Measurements from ENCODE around the gene NUFIP2.
"Not testable (repeated sequence)": the region's sequence is repeated elsewhere in the genome, so short reads cannot be mapped to it uniquely, and the experiment has no call there.

Gene NUFIP2, protein sequence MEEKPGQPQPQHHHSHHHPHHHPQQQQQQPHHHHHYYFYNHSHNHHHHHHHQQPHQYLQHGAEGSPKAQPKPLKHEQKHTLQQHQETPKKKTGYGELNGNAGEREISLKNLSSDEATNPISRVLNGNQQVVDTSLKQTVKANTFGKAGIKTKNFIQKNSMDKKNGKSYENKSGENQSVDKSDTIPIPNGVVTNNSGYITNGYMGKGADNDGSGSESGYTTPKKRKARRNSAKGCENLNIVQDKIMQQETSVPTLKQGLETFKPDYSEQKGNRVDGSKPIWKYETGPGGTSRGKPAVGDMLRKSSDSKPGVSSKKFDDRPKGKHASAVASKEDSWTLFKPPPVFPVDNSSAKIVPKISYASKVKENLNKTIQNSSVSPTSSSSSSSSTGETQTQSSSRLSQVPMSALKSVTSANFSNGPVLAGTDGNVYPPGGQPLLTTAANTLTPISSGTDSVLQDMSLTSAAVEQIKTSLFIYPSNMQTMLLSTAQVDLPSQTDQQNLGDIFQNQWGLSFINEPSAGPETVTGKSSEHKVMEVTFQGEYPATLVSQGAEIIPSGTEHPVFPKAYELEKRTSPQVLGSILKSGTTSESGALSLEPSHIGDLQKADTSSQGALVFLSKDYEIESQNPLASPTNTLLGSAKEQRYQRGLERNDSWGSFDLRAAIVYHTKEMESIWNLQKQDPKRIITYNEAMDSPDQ

DNA sequence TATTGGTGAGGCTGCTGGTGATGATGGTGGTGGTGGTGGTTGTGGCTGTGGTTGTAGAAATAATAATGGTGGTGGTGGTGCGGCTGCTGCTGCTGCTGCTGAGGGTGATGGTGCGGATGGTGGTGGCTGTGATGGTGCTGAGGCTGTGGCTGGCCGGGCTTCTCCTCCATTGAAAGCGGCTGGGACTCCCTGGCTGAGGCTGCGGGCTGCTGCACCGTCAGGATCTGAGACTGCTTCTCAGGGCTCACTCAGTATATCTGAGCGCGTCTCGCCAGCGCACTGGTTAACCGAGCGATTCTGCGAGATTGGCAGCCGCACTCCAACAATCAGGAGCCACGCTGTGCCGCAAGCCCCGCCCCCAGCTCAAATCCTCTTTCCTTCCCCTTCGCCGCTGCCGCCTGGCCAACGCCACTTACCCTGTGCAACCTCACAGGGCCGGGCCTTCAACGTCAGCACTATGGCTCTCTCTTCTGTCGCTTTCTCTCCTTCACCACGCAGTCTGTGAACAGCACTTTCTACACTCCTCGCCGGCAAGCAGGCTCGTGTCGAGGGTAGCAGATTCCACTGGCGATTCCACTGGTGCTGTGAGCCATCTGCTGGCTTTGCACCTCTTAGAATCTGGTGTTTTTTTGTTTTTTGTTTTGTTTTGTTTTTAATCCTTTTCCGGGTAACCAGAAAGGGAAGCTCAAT is at the start of gene NUFIP2:
Gene NUFIP2 (minus strand): TSS at position 259 of the 690 bp plus-strand sequence. CDS start 89 bp downstream, at position 170.
- peak; percentile 89 to 100 (median 99) for DNase-seq

DNA sequence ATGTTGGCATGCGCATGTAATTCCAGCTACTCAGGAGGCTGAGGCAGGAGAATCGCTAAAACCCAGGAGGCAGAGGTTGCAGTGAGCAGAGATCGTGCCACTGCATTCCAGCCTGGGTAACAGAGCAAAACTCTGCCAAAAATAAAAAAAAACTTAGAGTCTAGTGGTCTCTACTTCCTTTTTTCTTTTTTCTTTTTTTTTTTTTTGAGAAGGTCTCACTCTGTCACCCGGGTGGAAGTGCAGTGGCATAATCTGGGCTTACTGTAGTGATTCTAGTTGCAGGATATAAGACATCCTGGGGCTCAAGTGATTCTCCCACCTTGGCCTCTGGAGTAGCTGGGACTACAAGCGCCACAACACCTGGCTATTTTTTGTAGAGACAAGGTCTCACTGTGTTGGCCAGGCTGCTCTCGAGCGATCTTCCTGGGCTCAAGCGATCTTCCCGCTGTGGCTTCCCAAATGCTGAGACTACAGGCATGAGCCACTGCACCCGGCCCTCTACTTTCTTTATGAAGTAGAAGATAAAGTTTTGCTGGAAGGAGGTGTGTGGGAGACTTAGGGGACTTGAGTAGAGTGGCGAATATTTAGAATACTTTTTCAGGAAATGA is 48.3 kb upstream of the NUFIP2 start:
- no peak for DNase-seq

DNA sequence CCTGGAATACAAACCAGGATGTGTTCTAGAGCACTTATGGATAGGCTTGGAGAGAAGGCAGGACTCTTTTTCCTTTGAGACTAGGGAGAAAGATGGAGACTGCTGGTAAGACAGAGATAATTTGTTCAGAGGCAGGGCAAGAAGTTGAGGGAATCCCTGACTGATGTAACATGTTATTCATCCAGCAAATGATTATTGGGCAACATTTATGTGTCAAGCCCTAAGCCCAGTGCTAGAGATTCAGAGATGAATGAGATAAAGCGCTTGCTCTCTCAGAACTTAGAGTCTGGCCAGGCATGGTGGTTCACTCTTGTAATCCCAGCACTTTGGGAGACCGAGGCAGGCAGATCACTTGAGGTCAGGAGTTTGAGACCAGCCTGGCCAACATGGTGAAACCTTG is 47.8 kb upstream of the NUFIP2 start:
- DNase-seq: no peak

DNA sequence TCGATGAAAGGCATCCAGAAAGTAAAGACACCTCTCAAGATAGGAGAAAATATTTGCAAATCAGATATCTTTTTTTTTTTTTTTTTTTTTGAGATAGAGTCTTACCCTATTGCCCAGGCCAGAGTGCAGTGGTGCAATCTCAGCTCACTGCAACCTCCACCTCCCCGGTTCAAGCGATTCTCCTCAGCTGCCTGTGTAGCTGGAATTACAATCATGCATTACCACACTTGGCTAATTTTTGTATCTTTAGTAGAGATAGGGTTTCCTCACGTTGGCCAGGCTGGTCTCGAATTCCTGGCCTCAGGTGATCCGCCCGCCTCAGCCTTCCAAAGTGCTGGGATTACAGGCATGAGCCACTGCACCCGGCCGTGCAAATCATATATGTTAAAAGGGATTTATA is 45.1 kb upstream of the NUFIP2 start:
- not testable (repeated sequence) for DNase-seq

DNA sequence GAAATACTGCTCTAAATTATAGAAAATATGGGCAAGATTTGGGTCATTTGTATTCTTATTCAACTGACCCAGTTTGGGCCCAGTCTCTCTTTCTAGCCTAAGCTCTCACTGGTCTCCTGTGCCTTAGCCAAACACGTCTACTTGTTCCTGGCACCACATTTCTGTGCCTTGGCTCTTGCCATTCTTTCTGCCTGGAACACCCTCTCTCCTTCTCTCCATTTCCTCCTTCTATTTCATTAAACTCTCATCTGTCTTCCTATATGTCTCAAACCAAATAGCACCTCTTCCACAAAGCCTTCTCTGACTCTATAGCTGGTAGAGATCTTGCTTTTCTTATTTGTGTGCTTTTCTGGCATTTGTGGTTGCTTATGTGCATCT is 37.7 kb upstream of the NUFIP2 start:
- peak in 19 of 58 donors; percentile 1 to 37 (median 8) for DNase-seq

DNA sequence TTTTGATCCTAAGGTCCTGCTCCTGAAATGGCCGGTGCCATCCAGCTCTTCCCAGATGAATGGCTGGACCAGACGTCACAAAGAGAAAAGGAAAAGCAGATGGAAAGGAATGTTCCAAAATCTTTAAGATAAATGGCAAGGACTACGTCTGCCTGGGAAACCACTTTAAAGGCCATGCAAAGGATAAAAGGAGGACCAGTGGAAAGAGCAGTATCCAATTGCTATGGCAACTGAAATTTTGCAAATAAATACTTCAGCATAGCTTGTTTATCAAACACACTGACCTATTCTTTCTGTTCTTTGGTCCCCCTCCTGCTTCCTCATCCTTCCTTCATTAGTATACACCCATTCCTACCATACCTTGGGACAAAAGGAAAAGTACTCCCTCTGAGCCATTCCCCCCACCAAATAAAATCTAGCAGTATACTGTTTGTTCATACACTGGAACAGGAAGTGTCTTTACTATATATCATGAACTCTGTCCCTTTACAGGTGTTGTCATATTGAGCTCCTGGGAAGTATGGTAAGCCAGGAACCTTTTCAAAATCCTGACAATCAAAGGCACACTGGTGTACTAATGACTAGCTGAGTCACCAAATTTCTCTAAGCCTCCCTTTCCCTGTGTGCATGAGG is 37.2 kb upstream of the NUFIP2 start:
- DNase-seq: no peak

DNA sequence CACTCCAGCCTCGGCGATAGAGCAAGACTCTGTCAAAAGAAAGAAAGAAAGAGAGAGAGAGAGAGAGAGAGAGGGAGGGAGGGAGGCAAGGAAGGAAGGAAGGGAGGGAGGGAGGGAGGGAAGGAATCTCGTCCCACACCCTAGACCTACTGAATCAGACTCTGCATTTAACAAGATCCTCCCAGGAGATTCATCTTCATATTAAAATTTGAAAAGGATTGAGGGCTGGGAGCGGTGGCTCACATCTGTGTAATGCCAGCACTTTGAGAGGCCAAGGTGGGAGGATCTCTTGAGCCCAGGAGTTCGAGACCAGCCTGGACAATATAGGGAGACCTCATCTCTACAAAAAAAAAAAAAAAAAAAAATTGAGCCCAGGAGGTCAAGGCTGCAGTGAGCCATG is 33.5 kb upstream of the NUFIP2 start:
- DNase-seq: no peak

DNA sequence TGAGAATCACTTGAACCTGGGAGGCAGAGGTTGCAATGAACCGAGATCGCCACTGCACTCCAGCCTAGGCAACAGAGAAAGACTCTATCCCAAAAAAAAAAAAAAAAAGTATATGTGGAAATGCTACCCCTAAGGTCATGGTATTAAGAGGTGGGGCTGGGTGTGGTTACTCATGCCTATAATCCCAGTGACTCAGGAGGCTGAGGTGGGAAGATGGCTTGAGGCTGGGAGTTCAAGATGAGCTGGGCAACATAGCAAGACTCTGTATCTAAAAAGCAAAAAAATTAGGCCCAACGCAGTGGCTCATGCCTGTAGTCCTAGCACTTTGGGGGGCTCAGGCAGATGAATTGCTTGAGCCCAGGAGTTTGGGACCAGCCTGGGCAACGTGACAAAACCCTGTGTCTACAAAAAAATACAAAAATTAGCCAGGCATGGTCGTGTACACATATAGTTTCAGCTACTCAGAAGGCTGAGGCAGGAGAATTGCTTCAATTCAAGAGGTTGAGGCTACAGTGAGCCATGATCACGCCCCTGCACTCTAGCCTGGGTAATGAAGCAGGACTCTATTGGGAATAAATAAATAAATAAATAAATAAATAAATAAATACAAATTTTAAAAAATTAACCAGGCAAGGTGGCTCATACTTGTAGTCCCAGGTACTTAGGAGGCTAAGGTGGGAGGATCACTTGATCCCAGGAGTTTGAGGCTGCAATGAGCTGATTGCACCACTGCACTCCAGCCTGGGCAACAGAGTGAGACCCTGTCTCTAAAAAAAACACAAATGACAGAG is 32.3 kb upstream of the NUFIP2 start:
- DNase-seq: no peak

DNA sequence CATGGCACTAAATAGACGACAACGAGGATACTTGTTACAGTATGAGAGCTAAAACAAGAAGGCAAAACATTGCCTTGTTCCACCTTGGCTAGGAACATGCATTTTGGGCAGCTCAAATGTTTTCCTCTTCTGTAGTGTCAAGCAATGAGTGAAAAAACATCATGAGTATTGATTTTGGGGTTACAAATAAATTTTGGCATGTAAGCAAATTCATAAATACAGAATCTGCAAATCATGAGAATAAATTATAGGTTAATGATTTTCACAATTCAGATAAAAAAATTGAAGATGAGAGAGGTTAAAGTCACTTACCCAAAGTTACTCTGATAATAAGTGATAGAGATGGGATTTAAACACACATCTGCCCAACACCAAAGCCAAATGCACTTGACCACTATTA is 28.4 kb upstream of the NUFIP2 start:
- DNase-seq: no peak

DNA sequence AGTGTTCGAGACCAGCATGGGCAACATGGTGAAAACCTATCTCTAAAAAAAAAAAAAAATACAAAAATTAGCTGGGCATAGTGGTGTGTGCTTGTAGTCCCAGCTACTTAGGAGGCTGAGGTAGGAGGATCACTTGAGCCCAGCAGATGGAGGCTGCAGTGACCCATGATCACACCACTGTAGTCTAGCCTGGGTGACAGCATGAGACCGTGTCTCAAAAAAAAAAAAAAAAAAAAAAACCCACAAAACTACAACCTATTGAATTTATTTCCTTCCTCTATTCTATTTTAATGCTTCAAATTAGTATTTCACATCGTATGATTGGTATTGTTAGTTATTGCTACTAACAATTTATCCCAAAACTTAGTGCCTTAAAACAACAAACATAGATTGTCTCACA is 9.4 kb upstream of the NUFIP2 start:
- no peak for DNase-seq

DNA sequence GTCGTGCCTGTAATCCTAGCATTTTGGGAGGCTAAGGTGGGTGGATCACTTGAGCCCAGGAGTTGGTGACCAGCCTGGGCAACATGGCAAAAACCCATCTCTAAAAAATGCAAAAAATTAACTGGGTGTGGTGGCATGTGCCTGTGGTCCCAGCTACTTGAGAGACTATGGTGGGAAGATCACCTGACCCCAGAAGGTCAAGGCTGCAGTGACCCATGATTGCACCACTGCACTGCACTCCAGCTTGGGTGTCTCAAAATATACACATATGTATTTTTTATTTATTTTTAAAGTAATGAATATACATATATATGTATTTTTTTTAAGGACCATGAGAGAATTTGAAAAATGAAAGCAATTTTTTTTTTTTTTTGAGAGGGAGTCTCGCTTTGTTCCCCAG is 5.1 kb upstream of the NUFIP2 start:
- no peak for DNase-seq

DNA sequence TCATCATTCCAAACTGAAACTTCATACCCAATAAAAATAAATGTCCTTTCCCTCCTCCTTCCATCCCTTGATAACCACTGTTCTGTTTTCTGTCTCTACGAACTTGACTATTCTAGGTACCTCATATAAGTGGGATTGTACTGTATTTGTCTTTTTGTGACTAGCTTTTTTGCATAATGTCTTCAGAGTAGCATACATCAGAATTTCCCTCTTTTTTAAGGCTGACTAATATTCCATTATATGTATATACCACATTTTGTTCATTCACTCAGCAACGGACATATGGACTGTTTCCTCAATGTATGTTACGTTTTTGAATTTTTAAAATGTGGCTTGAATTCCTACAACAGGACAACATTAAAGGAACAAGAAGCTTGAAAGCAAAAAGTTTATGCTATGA is 1.5 kb upstream of the NUFIP2 start:
- no peak for DNase-seq

DNA sequence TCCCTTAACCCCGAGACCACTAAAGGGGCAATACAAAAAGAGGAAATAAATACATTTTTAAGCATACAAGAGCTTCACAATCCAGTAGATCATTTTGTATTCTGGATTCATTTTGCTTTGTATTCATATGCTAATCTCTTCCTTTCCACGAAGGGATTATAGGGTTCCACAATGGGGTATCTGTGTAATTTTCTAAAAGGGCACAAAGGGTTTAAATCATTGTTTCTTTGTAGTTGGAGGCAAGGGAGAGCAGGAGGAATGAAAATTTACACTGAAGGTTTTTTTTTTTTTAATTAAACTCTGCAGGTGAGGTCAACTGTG is 592 bp upstream of the NUFIP2 start:
- no peak for DNase-seq

DNA sequence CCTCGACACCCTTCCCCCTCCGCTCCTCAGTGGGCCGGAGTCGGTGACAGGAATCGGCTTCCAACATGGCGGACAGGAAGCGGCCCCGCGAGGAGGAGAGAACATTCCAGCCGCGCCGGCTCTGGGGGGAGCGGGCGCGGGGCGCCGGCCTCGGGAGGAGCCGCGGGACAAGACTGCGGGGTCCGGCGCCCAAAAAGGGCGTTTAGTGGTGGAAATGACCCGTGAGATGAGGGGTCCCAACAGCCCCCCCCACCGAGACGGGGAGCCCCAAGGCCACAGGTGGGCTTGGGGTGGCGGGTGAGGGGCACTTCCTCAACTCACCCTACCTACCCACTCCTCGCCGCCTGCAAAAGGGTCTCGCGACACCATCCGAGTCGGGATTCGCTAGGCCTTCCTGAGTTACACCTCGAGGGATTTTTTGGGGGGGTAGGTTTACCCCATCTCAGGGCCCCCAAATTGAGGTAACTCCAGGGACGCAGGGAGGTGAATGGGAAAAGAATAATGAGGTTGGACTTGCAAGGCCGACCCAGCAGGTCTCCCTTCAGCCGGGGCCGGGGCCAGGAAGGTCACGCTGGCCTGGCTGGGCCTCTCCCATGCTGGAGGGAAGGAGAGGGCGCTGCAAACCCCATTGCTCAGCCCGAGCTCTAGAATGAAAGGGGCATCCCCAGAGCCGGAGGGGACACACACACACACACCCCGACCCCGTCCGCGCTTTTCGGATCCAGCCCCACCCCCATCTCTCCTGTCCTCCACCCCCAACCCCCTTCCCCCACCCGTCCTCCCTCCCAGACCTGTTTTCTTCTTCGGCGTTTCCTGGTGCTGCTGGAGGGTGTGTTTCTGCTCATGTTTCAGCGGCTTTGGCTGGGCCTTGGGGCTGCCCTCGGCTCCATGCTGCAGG is 707 bp downstream of the NUFIP2 start:
- peak in 50 of 58 donors; percentile 1 to 76 (median 50) for DNase-seq

DNA sequence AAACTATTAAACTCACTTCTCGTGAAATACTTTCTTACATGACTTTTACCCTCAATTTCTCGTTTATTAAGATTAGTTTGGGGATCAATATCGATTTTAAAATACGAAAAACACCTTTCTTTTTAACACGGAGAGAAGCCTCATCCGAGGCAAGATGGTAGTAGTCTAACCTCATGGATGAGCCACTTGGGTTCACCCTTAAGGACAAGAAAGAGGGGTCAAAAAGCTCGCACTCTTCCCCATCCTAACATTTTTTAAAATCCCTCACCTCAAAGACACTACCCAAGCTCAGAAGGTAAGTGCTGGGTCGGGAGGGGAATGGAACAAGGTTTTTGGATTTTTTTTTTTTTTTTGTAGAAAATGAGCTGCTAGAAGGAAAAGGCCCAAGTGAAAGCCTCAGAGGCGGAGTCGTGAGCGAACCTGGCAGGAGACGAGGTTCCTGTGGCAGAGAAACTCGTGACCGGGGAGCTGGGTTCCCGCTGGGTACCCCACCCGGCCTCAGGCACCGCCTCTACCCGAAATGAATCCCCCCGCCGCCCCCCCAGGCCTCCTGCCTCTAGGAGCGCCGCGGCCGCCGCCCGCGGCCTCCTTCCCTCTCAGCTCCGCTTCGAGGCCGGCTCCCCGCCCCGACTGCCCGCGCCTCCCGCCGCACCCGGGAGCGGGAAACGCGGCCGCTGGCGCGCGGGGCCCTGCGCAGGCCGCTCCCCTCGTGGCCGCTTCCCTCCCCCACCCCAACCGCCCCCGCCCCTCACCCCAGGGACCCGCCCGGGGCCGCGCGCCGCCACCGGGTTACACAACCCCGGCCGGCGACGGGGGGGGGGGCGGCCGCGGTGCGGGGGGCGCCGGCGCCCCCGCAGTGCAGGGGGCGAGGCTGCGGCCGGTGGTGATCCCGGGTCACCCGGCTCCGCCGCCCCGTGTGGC is 1.6 kb downstream of the NUFIP2 start:
- DNase-seq: peak in 53 of 58 donors; percentile 6 to 78 (median 43)

DNA sequence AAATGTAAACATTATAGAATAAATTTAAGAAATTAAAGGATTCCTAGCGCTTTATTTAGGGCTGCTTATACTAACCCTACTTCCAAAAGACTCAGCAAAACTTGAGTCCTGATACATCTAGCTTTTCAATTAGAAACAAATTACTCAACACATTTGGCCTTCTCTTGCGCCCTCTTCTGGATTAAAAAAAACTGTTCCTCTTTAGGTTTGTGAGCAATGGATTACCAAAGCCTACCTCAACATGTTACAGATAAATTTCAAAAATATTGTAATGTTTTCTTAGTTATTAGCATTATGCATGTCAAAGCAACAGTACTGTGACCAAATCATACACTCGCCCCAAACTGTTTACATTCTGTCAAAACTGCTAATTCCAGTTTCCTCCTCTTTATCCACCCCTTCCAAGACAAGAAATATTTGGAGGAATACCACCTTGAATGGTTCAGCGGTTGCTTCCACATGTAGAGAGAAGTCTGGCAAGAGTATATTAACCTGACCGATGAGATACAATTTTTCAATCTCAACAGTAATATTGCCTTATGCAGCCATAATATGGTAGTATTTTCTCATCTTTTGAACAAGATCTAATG is 2.7 kb downstream of the NUFIP2 start:
- DNase-seq: peak in 5 of 58 donors; percentile 4 to 50 (median 8)

DNA sequence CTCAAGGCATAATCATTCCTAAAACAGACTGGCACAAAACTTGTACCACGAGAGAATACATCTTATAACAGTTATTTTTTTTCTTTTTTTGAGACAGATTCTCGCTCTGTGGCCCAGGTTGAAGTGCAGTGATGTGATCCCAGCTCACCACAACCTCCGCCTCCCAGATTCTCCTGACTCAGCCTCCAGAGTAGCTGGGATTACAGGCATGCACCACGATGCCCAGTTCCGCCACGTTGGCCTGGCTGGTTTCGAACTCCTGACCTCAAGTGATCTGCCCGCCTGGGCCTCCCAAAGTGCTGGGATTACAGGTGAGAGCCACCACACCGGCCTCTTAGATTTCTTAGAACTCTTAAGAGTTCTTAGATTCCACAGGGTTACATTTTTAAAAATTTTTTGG is 4.1 kb downstream of the NUFIP2 start:
- DNase-seq: no peak

DNA sequence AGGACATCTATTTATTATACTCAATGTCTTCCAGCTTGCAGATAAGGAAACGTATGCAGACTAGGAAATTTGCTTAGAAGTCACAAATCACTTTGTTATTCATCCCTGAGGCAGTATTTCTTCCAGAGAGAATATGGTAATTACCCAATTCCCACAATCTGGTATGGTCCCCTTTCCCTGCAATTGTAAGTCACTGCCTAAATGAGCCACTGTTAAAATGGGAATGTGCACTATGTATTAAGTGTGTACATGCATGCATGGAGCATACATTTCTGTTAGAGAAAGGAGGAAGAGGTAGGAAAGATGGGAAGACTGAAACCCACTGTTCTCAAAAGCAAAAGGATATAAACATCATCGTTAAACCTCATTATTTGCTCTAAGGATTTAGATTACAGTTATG is 10.0 kb downstream of the NUFIP2 start:
- no peak for DNase-seq
